Thyroid gland (tissue), 4 donors: ENCODE data around the gene PLS3. TPM values are rescaled to one million over a fixed set of nuclear protein-coding genes. Genes with fewer than 3 reads are reported as not detected.
A peak's percentile ranks its signal among the peaks of the same experiment; 100 is the strongest.

Experiments used
- DNase-seq, 2 donors: peaks; one replicate each; pipeline ENCODE4 v3.0.0-alpha.2; 2019
- H3K27ac ChIP-seq, 3 donors: fragments of 200-600 bp; sonication (generic); 1 replicate in 2 of 3; 2 replicates in 1 of 3; pipeline ENCODE4 v1.5.1; 2016 to 2019; ENCODE audit warnings: mild to moderate bottlenecking in 1 of 3, moderate library complexity in 1 of 3
- H3K27me3 ChIP-seq: fragments of 200-600 bp; sonication (generic); one replicate; pipeline ENCODE4 v1.5.1; 2019
- H3K36me3 ChIP-seq, 2 donors: fragments of 200-600 bp; sonication (generic); one replicate each; pipeline ENCODE4 v1.5.1; 2016 to 2019
- H3K4me1 ChIP-seq, 2 donors: fragments of 200-600 bp; sonication (generic); one replicate each; pipeline ENCODE4 v1.5.1; 2017 to 2019
- H3K4me3 ChIP-seq, 3 donors: fragments of 200-600 bp; sonication (generic); replicated peaks in 1 of 3; 1 replicate in 2 of 3; 2 replicates in 1 of 3; pipeline ENCODE4 v1.5.1; 2016; ENCODE audit warnings: mild to moderate bottlenecking in 1 of 3
- H3K9me3 ChIP-seq: fragments of 200-600 bp; sonication (generic); one replicate; pipeline ENCODE4 v1.5.1; 2017
- CTCF ChIP-seq, 6 experiments: fragments of 200-600 bp in 3 of 6; fragments of 450-650 bp in 3 of 6; sonication (generic) in 3 of 6; IDR thresholded peaks; one replicate each; pipeline ENCODE4 v1.5.1; 2016 to 2019; ENCODE audit warnings: antibody characterized with exemption in 6 of 6, mild to moderate bottlenecking in 2 of 6, inconsistent platforms in 1 of 6, moderate library complexity in 1 of 6
- POLR2A ChIP-seq, 2 donors: fragments of 450-650 bp; IDR thresholded peaks; one replicate each; pipeline ENCODE4 v1.6.1; 2017; ENCODE audit warnings: antibody characterized with exemption in 2 of 2, mild to moderate bottlenecking in 2 of 2, moderate library complexity in 1 of 2
- WGBS, 2 donors: methylation state at CpG; one replicate each; pipeline ENCODE4 v1.1.5; 2017; 5-methylcytosine and 5-hydroxymethylcytosine counted together
- intact Hi-C: fragments of 100-400 bp; cut with DNase I; formaldehyde crosslinking; loops from one replicate; pipeline ENCODE4 v1.15.1; 2023
- total RNA-seq, 4 donors: library from RNA; depleted of rRNA; stranded (reverse); fragments of >200 nt; gene quantifications; one replicate each; pipeline ENCODE4 v1.2.3, GENCODE V29; 2016

PLS3 gene
- total RNA-seq, 4 donors from 2014 or later: 238 to 366 (median 300) TPM

DNA sequence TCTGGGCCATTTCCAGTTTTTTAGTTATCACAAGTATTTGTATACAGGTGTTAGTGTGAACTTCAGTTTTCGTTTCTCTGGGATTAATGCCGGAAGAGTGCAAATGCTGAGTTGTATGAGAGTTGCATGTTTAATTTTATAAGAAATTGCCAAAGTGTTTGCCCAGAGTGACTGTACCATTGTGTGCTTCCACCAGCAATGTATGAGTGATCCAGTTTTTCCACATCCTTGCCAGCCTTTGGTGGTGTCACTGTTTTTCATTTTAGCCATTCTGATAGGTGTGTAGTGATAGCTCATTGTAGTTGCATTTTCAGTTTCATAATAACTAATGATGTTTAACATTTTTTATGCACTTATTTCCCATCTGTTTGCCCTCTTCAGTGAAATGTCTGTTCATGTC, 18.4 kb downstream of the PLS3 start:
- Histone ChIP-seq H3K36me3 (no peaks in the 10 kb centered on the region), H3K27ac (no peak overlapping the region), H3K27me3 (no peaks in the 10 kb centered on the region), H3K4me3 (no peak overlapping the region), H3K4me1 (peaks cover 0 to 6% of the 10 kb centered on the region in 2 donors), H3K9me3 (no peaks in the 10 kb centered on the region)
- WGBS, 2 donors: 94 to 98% methylated on average over 2 of the region's 2 CpGs
- intact Hi-C loops: no loop called here
- TF ChIP-seq CTCF (IDR thresholded peaks at IDR 0.05) (no peak), POLR2A (IDR thresholded peaks at IDR 0.05) (no peak)
- DNase-seq: no peak

DNA sequence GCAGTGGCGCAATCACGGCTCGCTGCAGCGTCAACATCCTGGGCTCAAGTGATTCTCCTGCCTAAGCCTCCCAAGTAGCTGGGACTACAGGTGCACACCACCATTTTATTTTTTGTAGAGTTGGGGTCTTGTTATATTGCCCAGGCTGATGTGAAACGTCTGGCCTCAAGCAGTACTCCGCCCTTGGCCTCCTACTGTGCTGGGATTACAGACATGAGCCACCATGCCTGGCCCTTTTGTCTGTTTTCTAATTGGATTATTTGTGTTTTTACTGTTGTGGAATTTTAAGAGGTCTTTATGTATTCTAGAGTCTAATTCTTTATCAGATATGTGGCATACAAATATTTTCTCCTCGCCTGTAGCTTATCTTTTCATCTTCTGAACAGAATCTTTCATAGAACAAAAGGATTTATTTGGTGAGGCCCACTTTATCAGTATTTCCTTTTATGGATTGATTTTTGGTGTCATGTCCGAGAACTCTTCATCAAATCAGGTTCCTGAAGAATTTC, 18.9 kb downstream of the PLS3 start:
- peak overlapping the region in 1 of 3 donors; percentile 85 for H3K27ac ChIP-seq
- intact Hi-C loops: no loop called here
- WGBS, 2 donors: 93 to 95% methylated on average over 8 of the region's 8 CpGs
- H3K9me3 ChIP-seq: no peaks in the 10 kb centered on the region
- H3K36me3 ChIP-seq: no peaks in the 10 kb centered on the region
- no peak overlapping the region for H3K4me3 ChIP-seq
- H3K4me1 ChIP-seq: peaks cover 0 to 10% of the 10 kb centered on the region in 2 donors
- H3K27me3 ChIP-seq: no peaks in the 10 kb centered on the region
- DNase-seq: peak in 1 of 2 donors; percentile 10
- TF ChIP-seq POLR2A (IDR thresholded peaks at IDR 0.05) (no peak), CTCF (IDR thresholded peaks at IDR 0.05) (no peak)

DNA sequence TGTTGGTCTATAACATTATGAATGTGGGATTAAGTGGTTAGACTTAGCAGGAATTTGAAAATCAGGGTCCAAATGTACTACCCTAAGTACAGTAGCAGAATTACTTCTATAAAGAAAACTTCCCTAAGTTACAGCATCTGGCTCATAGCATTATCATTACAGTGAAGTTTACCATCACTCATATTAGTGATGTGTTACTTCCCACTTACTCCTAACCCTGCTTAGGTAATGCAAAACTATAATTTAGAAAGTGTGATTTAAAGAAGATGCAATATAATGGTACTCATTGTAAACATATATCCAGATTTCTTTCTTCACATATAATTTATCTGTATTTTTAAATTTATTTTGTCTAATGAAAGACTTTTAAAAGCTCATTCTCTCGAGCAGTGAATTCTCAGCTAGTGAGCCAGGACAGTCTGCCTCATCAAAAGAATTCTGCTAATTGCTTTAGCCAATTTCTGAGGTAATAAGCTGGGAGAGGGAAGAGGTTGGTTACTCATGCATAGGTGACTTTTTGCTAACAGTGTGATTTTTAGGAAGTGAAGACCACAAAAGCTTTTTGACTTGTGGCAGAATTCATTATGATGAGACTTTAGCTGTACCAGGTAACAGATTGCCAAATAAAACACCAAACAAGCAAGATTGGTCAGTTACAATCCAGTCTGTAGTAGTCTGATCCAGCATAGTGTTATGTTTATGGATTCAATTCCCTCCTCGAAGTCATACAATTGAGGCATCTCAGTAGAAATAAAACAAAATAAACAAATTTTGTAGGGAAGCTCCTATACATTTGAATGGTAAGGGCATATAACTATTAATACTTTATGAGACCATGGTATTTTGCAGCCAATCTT, 21.0 kb downstream of the PLS3 start:
- no peaks in the 10 kb centered on the region for H3K9me3 ChIP-seq
- 8 to 22% methylated on average over 2 of the region's 2 CpGs for WGBS, 2 donors
- no peaks in the 10 kb centered on the region for H3K27me3 ChIP-seq
- H3K4me1 ChIP-seq: peaks cover 0 to 13% of the 10 kb centered on the region in 2 donors
- H3K36me3 ChIP-seq: no peaks in the 10 kb centered on the region
- DNase-seq: no peak
- no peak overlapping the region for H3K4me3 ChIP-seq
- intact Hi-C loops: no loop called here
- TF ChIP-seq POLR2A (IDR thresholded peaks at IDR 0.05) (no peak), CTCF (IDR thresholded peaks at IDR 0.05) (no peak)
- H3K27ac ChIP-seq: peak overlapping the region; percentile 69 to 94 (median 85)

GRCh38 chrX:115582616-115583495, 21.9 kb downstream of the PLS3 start:
- no peaks in the 10 kb centered on the region for H3K9me3 ChIP-seq
- no peaks in the 10 kb centered on the region for H3K36me3 ChIP-seq
- peak; percentile 83 to 84 for DNase-seq
- no peak for TF ChIP-seq CTCF (IDR thresholded peaks at IDR 0.05)
- peak in 1 of 2 donors; percentile 56 for TF ChIP-seq POLR2A (IDR thresholded peaks at IDR 0.05)
- peaks cover 0 to 13% of the 10 kb centered on the region in 2 donors for H3K4me1 ChIP-seq
- 34 to 45% methylated on average over 13 of the region's 13 CpGs for WGBS, 2 donors
- H3K4me3 ChIP-seq: no peak overlapping the region
- no peaks in the 10 kb centered on the region for H3K27me3 ChIP-seq
- intact Hi-C loops: no loop called here
- H3K27ac ChIP-seq: peak overlapping the region; percentile 69 to 94 (median 85)
